ENCODE data around the gene ADAMTS3.

- TF ChIP-seq CTCF (IDR thresholded peaks at IDR 0.05; ENCODE audit: poor library complexity, severe bottlenecking): no peak
- no peak for TF ChIP-seq EP300 (conservative IDR thresholded peaks at IDR 0.05; ENCODE audit: poor library complexity, severe bottlenecking)
- TF ChIP-seq EZH2 (IDR thresholded peaks at IDR 0.05; ENCODE audit: borderline replicate concordance, insufficient read depth, low read length, poor library complexity, severe bottlenecking): no peak
Measured at GRCh38 chr4:72341432-72341820, 227.6 kb downstream of the ADAMTS3 start.
